ENCODE results near the gene CALML4.

GRCh38 chr15:68151277-68151676 is 53.9 kb downstream of the CALML4 start:
- no peak for TF ChIP-seq EGR1 (IDR thresholded peaks at IDR 0.05; ENCODE audit: low read depth in 2 of 2)
- no peak for TF ChIP-seq CTCF (IDR thresholded peaks at IDR 0.05; ENCODE audit: low read depth, low read length, missing input control)
- TF ChIP-seq ZBTB33 (IDR thresholded peaks at IDR 0.05), result no peak
- TF ChIP-seq HNF4A (conservative IDR thresholded peaks at IDR 0.05), result no peak
- no peak for TF ChIP-seq GABPA (IDR thresholded peaks at IDR 0.05 in 1 of 2, conservative IDR thresholded peaks at IDR 0.05 in 1 of 2)
- no peak for TF ChIP-seq JUND (IDR thresholded peaks at IDR 0.05)
- no peak for TF ChIP-seq TAF1 (conservative IDR thresholded peaks at IDR 0.05)
- TF ChIP-seq RAD21 (IDR thresholded peaks at IDR 0.05), result no peak
- no peak for TF ChIP-seq MAX (IDR thresholded peaks at IDR 0.05)
- TF ChIP-seq NR2F2 (IDR thresholded peaks at IDR 0.05), result no peak
- TF ChIP-seq HNF4G (IDR thresholded peaks at IDR 0.05), result no peak
- TF ChIP-seq SP1 (IDR thresholded peaks at IDR 0.05), result no peak

All from liver (tissue), 3 donors.